WERI-Rb-1 (cell line): Measurements from ENCODE around the gene DHX9.

Source experiments
- DNase-seq: peaks from one replicate; pipeline ENCODE4 v3.0.0-alpha.2; 2020
- H3K27ac ChIP-seq: fragments of 250-450 bp; sonication (Bioruptor Pico); 2 replicates; pipeline ENCODE4 v1.5.1; 2020; ENCODE audit warnings: mild to moderate bottlenecking, moderate library complexity
- H3K27me3 ChIP-seq: fragments of 250-450 bp; sonication (Bioruptor Pico); 2 replicates; pipeline ENCODE4 v1.5.1; 2021; ENCODE audit warnings: mild to moderate bottlenecking, low read depth, moderate library complexity; ENCODE audit not compliant: insufficient read depth, severe bottlenecking
- H3K36me3 ChIP-seq: fragments of 250-450 bp; sonication (Bioruptor Pico); 2 replicates; pipeline ENCODE4 v1.5.1; 2020; ENCODE audit warnings: mild to moderate bottlenecking, moderate library complexity
- H3K4me3 ChIP-seq: 2 replicates; pipeline ENCODE4 v1.5.1; 2011; ENCODE audit warnings: low read depth, mild to moderate bottlenecking, control low read depth, low read length
- H3K9me3 ChIP-seq: fragments of 250-450 bp; sonication (Bioruptor Pico); 2 replicates; pipeline ENCODE4 v1.5.1; 2021; ENCODE audit warnings: mild to moderate bottlenecking, moderate library complexity; ENCODE audit not compliant: severe bottlenecking
- TF ChIP-seq, protein P1 (sequence below): IDR thresholded peaks from 2 replicates; pipeline ENCODE4 v1.5.1; 2011; ENCODE audit warnings: low read depth, mild to moderate bottlenecking, control low read depth, inconsistent platforms, low read length

The DHX9 gene

DNA sequence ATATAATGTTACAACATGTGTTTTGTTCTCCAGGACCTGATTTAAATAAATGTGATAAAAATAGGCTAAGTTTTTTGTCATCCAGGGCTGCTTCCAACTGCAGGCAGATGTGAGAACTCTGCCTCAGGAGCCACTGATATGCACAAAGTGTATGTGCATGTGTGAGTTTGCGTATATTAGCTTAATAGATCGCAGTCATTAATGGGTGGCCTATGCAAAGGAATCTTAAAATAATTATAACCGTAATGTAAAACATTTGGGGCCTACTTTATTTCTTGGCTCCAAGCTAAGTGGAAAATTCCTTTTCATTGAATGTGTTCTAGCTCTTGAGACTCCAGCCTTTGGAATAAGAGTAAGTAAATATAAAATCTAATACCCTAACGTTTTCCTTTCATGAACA, 16.8 kb downstream of the DHX9 start:
- no peaks in the 10 kb centered on the region for H3K9me3 ChIP-seq
- no peak for DNase-seq
- no peak overlapping the region for H3K4me3 ChIP-seq
- TF ChIP-seq, protein P1, sequence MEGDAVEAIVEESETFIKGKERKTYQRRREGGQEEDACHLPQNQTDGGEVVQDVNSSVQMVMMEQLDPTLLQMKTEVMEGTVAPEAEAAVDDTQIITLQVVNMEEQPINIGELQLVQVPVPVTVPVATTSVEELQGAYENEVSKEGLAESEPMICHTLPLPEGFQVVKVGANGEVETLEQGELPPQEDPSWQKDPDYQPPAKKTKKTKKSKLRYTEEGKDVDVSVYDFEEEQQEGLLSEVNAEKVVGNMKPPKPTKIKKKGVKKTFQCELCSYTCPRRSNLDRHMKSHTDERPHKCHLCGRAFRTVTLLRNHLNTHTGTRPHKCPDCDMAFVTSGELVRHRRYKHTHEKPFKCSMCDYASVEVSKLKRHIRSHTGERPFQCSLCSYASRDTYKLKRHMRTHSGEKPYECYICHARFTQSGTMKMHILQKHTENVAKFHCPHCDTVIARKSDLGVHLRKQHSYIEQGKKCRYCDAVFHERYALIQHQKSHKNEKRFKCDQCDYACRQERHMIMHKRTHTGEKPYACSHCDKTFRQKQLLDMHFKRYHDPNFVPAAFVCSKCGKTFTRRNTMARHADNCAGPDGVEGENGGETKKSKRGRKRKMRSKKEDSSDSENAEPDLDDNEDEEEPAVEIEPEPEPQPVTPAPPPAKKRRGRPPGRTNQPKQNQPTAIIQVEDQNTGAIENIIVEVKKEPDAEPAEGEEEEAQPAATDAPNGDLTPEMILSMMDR: no peak
- no peak overlapping the region for H3K27ac ChIP-seq
- H3K36me3 ChIP-seq: peaks cover 99% of the 10 kb centered on the region
- no peaks in the 10 kb centered on the region for H3K27me3 ChIP-seq

DNA sequence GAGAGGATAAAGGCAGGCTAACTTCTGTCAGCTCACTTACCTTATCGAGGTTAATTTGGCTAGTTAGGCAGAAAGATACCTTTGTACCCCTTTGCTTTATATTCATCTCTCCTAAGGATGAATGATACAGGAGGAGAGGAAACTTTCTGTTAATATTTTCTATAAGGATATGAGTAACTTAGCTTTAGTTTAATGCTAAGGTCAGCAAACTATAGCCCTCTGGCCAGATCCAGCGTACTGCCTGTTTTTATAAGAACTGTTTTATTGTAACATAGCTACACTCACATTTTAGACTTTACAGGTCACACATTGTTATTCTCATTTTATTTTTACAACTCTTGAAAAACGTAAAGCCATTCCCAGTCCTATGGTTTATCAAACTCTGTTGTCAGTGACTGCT, 18.1 kb downstream of the DHX9 start:
- H3K9me3 ChIP-seq: no peaks in the 10 kb centered on the region
- no peaks in the 10 kb centered on the region for H3K27me3 ChIP-seq
- no peak for DNase-seq
- H3K4me3 ChIP-seq: no peak overlapping the region
- TF ChIP-seq, protein P1: no peak
- H3K27ac ChIP-seq: no peak overlapping the region
- H3K36me3 ChIP-seq: peaks cover 98% of the 10 kb centered on the region

DNA sequence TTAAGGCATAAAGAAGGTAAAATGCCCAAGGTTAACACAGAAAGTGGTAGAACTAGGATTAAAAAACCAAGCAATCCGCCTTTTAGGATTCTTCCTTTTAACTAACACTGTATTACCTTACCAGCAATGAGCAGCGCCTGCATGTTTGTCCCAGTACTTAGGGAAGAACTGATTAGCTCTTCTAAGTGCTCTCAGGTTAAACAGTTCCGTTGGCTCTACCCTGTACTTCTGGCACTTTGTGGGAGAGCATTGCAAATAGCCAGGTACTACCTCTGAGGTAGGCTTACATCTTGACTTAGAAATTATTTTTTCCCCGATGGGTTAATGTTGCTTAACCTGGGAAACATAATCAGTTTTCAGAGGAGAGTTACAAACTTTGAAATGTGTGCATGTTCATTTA, 21.5 kb downstream of the DHX9 start:
- TF ChIP-seq, protein P1: no peak
- DNase-seq: no peak

DNA sequence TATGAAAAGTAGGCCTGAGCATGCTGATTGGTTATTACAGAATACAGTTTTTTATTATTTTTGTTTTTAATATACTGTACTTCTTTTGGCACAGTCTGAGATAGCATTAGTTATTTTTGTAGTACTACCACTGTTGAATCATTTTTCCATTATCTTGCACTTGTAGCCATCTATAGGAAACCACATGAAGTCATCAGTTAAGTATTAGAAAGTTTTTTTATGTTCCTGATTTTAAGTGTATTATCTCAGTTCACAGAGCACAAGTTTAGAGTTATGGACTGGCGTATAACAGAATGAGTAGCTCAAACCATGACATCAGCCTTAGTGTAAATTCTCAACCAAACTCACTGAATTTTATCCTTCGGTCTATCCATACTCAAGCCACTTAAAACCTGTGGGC, 22.8 kb downstream of the DHX9 start:
- no peak overlapping the region for H3K4me3 ChIP-seq
- H3K27me3 ChIP-seq: no peaks in the 10 kb centered on the region
- no peak overlapping the region for H3K27ac ChIP-seq
- H3K9me3 ChIP-seq: no peaks in the 10 kb centered on the region
- TF ChIP-seq, protein P1: no peak
- DNase-seq: no peak
- peaks cover 89% of the 10 kb centered on the region for H3K36me3 ChIP-seq

More for the DNA sequence above, 21.5 kb downstream of the DHX9 start:
- no peak overlapping the region for H3K4me3 ChIP-seq
- peaks cover 94% of the 10 kb centered on the region for H3K36me3 ChIP-seq
- no peaks in the 10 kb centered on the region for H3K9me3 ChIP-seq
- H3K27ac ChIP-seq: no peak overlapping the region
- H3K27me3 ChIP-seq: no peaks in the 10 kb centered on the region

DNA sequence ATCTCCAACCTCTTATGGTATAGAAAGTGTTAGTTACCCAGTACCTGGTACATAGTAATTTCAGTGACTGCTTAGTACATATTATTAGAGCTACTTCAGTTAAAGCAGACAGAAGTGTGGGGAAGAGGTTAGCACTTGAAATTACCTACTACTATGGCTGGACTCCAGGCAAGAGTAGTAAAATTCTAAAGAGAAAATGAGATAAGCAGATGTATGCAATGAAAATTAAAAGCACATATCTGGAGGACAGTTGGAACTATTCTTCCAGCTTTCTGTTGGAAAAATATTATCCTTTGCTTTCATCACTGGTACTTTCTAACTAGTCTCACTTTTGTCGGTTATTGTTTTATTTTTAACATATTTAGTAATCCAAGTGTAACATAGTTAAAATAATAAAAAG, 23.7 kb downstream of the DHX9 start:
- Histone ChIP-seq H3K27ac (no peak overlapping the region), H3K27me3 (no peaks in the 10 kb centered on the region), H3K9me3 (no peaks in the 10 kb centered on the region), H3K36me3 (peaks cover 87% of the 10 kb centered on the region), H3K4me3 (no peak overlapping the region)
- TF ChIP-seq, protein P1: no peak
- DNase-seq: no peak

DNA sequence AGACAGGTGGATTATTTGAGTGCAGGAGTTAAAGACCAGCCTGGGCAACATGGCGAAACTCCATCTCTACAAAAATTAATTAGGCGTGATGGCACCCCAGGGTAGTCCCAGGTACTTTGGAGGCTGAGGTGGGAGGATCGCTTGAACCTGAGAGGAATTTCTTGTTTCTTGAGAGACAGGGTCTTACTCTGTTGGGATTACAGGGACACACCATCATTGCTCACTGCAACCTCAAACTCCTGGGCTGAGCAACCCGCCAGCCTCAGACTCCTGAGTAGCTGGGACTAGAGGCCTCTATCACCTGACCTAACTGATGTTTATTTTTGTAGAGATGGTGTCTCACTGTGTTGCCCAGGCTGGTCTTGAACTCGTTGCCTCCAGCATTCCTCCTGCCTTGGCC, 24.8 kb downstream of the DHX9 start:
- DNase-seq: no peak
- Histone ChIP-seq H3K27ac (no peak overlapping the region), H3K4me3 (no peak overlapping the region), H3K36me3 (peaks cover 86% of the 10 kb centered on the region), H3K27me3 (no peaks in the 10 kb centered on the region), H3K9me3 (no peaks in the 10 kb centered on the region)
- TF ChIP-seq, protein P1: no peak
